Left lung (tissue), 10 donors: ENCODE measurements around the gene FOXL3. TPM values are rescaled to one million over a fixed set of nuclear protein-coding genes. Genes with fewer than 3 reads are reported as not detected.

Experiments used
- ATAC-seq: fragments of 200-7000 bp; cut with Tn5 transposase; one replicate; pipeline ENCODE4 v1.9.1; 2020; ENCODE audit warnings: moderate library complexity
- DNase-seq, 4 donors: peaks; one replicate each; pipeline ENCODE4 v3.0.0-alpha.2; 2013 to 2020
- H3K27ac ChIP-seq, 2 donors: fragments of 200-600 bp; sonication (generic) in 1 of 2; one replicate each; pipeline versions ENCODE4 v1.5.0 to v1.8.0; 2020 to 2021
- H3K27me3 ChIP-seq, 2 donors: fragments of 200-600 bp; sonication (generic) in 1 of 2; one replicate each; pipeline versions ENCODE4 v1.5.0 to v1.8.0; 2020 to 2021
- H3K36me3 ChIP-seq, 2 donors: fragments of 200-600 bp; sonication (generic) in 1 of 2; one replicate each; pipeline versions ENCODE4 v1.5.0 to v1.8.0; 2020 to 2021
- H3K4me1 ChIP-seq, 2 donors: fragments of 200-600 bp; one replicate each; pipeline ENCODE4 v1.8.0; 2021
- H3K4me3 ChIP-seq, 2 donors: fragments of 200-600 bp; sonication (generic) in 1 of 2; one replicate each; pipeline versions ENCODE4 v1.5.0 to v1.8.0; 2020 to 2021; ENCODE audit warnings: mild to moderate bottlenecking in 1 of 2
- H3K9me3 ChIP-seq, 2 donors: fragments of 200-600 bp; sonication (generic) in 1 of 2; one replicate each; pipeline versions ENCODE4 v1.5.0 to v1.8.0; 2020 to 2021
- intact Hi-C, 2 donors: fragments of 100-400 bp; cut with DNase I; formaldehyde crosslinking; loops; one replicate each; pipeline versions ENCODE4 v1.11.2 to v1.14.2; 2022
- polyA plus RNA-seq, 6 donors: library from polyadenylated mRNA; unstranded; fragments of 120-200 nt; gene quantifications; one replicate each; pipeline ENCODE4 v1.2.1, GENCODE V29; 2013; ENCODE audit not compliant: insufficient read length in 6 of 6
- total RNA-seq, 2 donors: library from RNA; stranded (reverse); fragmentation: NEBNext Ultra II Directional; extraction: Animal tissue kit (Norgen Biotek cat#: 25700); gene quantifications; one replicate each; pipeline ENCODE4 v1.2.1, GENCODE V29; 2021
- TF ChIP-seq, protein P1 (sequence below), 2 donors: fragments of 200-600 bp; sonication (generic) in 1 of 2; IDR thresholded peaks; one replicate each; pipeline versions ENCODE4 v1.5.0 to v1.8.0; 2021; ENCODE audit warnings: antibody characterized with exemption in 2 of 2
- donor health status: DM: no; HTN: yes; CAD: no.
- donor health status: DM: no; HTN: no; CAD: no.

Gene FOXL3
- total and polyA plus RNA-seq, 8 donors, result not detected

DNA sequence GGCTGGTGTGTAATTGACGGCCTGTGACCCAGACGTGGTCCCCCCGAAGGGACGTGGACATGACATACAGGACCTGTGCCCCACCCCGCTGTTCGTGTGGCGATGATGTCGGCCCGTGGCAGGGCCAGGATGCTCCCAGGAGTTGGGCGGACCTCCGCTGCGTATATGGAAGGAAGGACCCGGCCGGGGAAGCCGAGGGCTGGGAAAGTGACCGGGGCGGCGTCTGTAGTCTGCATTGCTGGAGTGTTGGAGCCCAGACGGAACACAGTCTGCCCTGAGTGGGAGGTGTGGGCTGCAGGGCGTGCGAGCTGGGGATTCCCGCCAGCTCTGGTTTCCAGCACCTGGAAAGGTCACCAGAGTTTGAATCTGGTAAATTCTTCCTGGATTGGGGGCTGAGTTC lies 45.0 kb upstream of the FOXL3 start:
- Histone ChIP-seq H3K36me3 (peaks cover 0 to 55% of the 10 kb centered on the region in 2 donors), H3K27me3 (no peaks in the 10 kb centered on the region), H3K27ac (no peak overlapping the region), H3K4me3 (no peak overlapping the region), H3K4me1 (no peaks in the 10 kb centered on the region), H3K9me3 (no peaks in the 10 kb centered on the region)
- intact Hi-C loops, result no loop called here
- ATAC-seq, result no peak
- no peak for DNase-seq
- TF ChIP-seq, protein P1, sequence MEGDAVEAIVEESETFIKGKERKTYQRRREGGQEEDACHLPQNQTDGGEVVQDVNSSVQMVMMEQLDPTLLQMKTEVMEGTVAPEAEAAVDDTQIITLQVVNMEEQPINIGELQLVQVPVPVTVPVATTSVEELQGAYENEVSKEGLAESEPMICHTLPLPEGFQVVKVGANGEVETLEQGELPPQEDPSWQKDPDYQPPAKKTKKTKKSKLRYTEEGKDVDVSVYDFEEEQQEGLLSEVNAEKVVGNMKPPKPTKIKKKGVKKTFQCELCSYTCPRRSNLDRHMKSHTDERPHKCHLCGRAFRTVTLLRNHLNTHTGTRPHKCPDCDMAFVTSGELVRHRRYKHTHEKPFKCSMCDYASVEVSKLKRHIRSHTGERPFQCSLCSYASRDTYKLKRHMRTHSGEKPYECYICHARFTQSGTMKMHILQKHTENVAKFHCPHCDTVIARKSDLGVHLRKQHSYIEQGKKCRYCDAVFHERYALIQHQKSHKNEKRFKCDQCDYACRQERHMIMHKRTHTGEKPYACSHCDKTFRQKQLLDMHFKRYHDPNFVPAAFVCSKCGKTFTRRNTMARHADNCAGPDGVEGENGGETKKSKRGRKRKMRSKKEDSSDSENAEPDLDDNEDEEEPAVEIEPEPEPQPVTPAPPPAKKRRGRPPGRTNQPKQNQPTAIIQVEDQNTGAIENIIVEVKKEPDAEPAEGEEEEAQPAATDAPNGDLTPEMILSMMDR (IDR thresholded peaks at IDR 0.05), result no peak

DNA sequence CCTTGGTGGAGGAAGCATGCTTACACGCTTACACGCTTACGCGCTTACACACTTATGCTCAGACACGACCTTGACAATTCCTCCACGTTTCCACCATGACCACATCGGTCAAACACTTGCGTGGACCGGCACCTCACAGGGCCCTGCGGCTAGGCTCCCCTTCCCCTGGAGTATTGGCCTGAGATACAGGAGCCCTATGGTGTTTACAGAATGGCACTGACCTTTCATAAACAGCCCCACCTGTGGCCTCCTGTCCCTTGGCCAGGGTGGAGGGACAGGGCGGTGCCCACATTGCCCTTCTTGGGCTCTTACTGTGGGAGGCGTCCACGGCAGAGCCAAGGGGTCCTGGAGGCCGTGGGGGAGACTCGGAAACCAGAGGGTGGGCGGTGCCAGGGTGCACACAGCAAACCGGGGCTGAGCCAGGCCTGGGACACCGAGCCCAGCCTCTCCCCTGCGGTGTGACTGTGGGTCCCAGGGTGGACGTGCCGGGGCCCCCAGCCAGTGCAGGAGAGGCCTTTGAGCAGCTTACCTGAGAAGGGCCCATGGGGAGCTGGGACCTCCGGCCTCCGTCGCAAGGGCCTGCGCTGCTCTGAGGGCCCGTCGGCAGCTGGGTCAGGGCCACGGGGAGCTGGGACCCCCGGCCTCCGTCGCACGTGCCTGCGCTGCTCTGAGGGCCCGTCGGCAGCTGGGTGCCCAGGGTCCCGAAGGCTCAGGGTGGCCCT lies 44.2 kb upstream of the FOXL3 start:
- ATAC-seq (no peak), DNase-seq (no peak)

DNA sequence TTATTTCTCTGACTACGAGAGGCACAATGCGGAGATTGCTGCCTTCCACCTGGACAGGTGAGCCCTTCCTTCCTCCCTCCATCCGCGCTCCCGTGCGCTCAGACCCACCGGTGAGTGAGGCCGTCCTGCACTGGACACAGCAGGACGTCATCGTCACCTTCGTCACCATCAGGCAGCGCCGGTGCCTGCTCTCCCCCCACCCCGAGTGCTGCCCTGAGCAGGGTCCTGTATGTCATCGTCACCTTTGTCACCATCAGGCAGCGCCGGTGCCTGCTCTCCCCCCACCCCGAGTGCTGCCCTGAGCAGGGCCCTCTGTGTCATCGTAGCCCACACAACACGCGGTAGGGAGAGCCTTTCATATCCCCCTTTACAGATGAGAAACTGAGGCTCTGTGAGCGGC lies 43.5 kb upstream of the FOXL3 start:
- intact Hi-C loops, result no loop called here
- Histone ChIP-seq H3K4me1 (no peaks in the 10 kb centered on the region), H3K27ac (no peak overlapping the region), H3K36me3 (peaks cover 0 to 69% of the 10 kb centered on the region in 2 donors), H3K27me3 (no peaks in the 10 kb centered on the region), H3K9me3 (no peaks in the 10 kb centered on the region), H3K4me3 (no peak overlapping the region)
- DNase-seq, result no peak
- TF ChIP-seq, protein P1 (IDR thresholded peaks at IDR 0.05), result no peak
- ATAC-seq, result no peak

More for the DNA sequence above, 44.2 kb upstream of the FOXL3 start:
- H3K27ac ChIP-seq, result no peak overlapping the region
- no peaks in the 10 kb centered on the region for H3K9me3 ChIP-seq
- intact Hi-C loops, result no loop called here
- no peak overlapping the region for H3K4me3 ChIP-seq
- H3K36me3 ChIP-seq, result peaks cover 0 to 62% of the 10 kb centered on the region in 2 donors
- no peaks in the 10 kb centered on the region for H3K4me1 ChIP-seq
- TF ChIP-seq, protein P1 (IDR thresholded peaks at IDR 0.05), result no peak
- no peaks in the 10 kb centered on the region for H3K27me3 ChIP-seq

DNA sequence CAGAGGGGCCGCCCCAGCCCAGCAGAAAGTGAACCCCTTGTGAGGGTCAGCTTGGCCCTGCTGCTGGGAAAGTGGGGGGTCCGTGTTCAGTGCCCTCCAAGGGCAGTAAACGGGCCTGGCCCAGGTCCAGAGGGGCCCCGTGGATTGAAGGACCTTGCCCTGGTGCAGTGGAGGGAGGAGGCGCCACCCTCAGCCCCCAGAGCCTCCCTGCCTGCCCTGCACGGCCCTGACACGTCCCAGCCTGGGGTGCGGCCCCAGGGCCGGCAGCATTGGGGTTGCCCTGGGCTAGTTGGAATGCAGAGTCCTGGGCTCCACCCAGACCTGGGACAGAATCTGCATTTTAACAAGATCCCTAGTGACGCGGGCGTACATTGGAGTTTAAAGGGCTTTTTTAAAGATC lies 42.8 kb upstream of the FOXL3 start:
- Histone ChIP-seq H3K4me3 (no peak overlapping the region), H3K4me1 (no peaks in the 10 kb centered on the region), H3K36me3 (peaks cover 0 to 77% of the 10 kb centered on the region in 2 donors), H3K9me3 (no peaks in the 10 kb centered on the region), H3K27me3 (no peaks in the 10 kb centered on the region), H3K27ac (no peak overlapping the region)
- intact Hi-C loops, result no loop called here
- no peak for ATAC-seq
- TF ChIP-seq, protein P1 (IDR thresholded peaks at IDR 0.05), result no peak
- DNase-seq, result no peak

DNA sequence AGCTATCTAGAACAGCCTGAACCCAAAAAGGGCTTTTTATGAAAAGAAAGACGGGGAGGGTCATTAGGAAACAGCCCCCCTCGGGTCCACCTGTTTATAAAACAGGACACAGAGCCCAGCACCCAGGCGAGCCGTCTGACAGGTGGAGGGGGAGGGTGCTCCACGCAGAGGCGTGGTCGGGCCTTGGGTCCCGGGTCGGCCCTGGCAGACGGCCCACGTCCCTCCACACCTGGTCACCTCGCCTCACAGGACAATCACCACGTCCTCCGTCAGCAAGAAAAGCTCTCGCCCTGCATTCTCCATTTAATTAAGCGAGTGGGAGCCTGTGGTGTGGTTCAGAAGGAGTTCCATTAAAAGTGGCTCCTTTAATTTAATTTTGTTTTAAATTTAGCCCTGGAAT lies 42.3 kb upstream of the FOXL3 start:
- H3K4me3 ChIP-seq, result no peak overlapping the region
- DNase-seq, result no peak
- H3K27me3 ChIP-seq, result no peaks in the 10 kb centered on the region
- H3K4me1 ChIP-seq, result no peaks in the 10 kb centered on the region
- H3K9me3 ChIP-seq, result no peaks in the 10 kb centered on the region
- ATAC-seq, result no peak
- intact Hi-C loops, result no loop called here
- TF ChIP-seq, protein P1 (IDR thresholded peaks at IDR 0.05), result no peak
- no peak overlapping the region for H3K27ac ChIP-seq
- H3K36me3 ChIP-seq, result peaks cover 0 to 81% of the 10 kb centered on the region in 2 donors
